Stimulated activated CD8-positive, alpha-beta memory T cell treated with anti-CD3 and anti-CD28 coated beads, Interleukin-15, amount 100 ng/mL, for 48 hours (primary cell): Measurements from ENCODE around the gene PARD3.

Experiments used
- DNase-seq, 2 donors: peaks; one replicate each; pipeline ENCODE4 v3.0.0-alpha.2; 2020; ENCODE audit warnings: low read depth in 2 of 2

PARD3 gene

GRCh38 chr10:34690383-34691049, 124.6 kb downstream of the PARD3 start:
- DNase-seq, result no peak

DNA sequence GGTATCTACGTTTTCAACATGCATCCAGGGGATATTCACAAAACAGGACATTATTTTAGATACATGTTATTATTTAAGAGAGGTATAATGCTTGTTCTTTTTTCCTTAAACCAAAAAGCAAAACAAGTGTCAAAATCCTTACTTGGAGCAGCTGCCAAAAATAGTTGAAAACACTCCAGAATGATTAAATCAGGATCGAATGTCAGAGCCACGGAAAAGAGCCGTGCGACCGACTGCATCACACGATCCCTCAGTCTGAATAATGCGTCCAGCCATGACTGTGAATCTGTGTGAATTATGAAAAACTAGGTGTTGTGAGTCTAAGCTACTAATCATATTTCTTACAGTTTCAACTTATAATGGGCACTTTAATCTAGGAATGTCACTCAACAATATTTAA, 126.0 kb downstream of the PARD3 start:
- DNase-seq, result no peak

- DNase-seq, result no peak
Measured at GRCh38 chr10:34687434-34688210, 127.5 kb downstream of the PARD3 start.

DNA sequence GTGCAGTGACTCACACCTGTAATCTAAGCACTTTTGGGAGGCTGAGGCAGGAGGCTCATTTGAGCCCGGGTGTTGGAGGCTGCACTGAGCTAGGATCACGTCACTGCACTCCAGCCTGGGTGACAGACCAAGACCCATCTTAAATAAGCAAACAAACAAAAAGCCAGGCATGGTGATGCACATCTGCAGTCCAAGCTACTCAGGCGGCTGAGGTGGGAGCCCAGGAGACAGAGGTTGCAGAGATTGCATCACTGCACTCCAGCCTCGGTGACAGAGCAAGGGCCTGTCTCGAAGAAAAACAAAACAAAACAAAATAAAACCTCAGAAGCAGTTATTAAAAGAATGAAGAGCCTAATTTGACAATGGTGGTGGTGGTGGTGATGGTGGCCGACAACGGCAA, 132.5 kb downstream of the PARD3 start:
- DNase-seq, result no peak

- DNase-seq, result no peak
Measured at GRCh38 chr10:34681933-34682332, 133.2 kb downstream of the PARD3 start.

GRCh38 chr10:34679177-34679576, 135.9 kb downstream of the PARD3 start:
- no peak for DNase-seq

- no peak for DNase-seq
Measured at GRCh38 chr10:34677591-34677990, 137.5 kb downstream of the PARD3 start.

GRCh38 chr10:34677132-34677531, 138.0 kb downstream of the PARD3 start:
- no peak for DNase-seq

DNA sequence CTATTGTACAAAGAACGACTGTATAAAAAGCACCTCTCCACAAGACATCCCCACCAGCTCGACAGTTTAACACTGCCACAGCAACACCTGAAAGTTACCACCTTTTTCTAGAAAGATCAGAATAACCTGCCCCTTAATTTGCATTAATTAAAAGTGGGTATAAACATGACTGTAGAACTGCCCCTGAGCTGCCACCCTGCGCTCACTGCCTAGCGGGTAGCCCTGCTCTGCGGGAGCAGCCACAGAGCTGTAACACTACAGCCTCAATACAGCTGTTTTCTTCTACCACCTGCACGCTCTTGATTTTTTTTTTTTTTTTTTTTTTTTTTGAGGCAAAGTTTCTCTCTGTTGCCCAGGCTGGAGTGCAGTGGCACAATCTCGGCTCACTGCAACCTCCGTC, 140.9 kb downstream of the PARD3 start:
- DNase-seq, result no peak

DNA sequence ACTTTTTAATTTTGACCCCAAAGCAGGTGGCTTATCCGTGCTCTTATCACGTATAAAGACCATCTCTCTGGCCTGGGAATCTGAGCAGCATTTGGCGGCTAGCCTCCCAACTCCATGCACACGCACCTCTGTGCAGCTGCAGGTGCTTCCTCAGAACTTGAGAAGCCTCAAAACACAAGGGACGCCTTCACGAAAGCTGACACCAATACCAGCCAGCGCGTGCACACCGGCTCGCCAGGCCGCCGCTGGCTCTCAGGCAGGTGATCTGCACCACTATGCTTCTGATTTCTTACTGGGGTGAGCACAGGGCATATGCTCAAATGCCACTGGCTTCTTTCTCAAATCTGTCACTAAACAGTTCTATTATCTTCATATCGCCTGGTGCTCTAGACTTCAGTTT, 145.0 kb downstream of the PARD3 start:
- no peak for DNase-seq

GRCh38 chr10:34669079-34669478, 146.0 kb downstream of the PARD3 start:
- DNase-seq, result no peak

DNA sequence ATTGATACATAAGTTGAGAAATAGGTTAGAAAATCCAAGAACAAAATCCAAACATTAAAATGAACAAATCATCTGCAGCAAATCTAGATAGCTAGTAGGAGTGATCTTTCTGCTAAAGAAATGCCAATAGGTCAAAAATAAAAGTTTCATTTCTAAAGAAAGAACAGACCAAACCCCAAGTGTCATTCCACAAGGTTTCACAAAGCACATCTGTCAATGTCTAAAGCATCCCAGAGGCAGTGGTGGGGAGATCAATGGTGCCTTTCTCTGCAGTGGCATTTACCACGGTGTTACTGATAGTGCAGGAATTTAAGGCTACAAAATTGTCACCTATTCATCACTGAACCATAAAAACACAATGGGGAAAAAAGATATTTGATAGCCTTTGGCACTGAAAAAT, 147.9 kb downstream of the PARD3 start:
- DNase-seq, result no peak

DNA sequence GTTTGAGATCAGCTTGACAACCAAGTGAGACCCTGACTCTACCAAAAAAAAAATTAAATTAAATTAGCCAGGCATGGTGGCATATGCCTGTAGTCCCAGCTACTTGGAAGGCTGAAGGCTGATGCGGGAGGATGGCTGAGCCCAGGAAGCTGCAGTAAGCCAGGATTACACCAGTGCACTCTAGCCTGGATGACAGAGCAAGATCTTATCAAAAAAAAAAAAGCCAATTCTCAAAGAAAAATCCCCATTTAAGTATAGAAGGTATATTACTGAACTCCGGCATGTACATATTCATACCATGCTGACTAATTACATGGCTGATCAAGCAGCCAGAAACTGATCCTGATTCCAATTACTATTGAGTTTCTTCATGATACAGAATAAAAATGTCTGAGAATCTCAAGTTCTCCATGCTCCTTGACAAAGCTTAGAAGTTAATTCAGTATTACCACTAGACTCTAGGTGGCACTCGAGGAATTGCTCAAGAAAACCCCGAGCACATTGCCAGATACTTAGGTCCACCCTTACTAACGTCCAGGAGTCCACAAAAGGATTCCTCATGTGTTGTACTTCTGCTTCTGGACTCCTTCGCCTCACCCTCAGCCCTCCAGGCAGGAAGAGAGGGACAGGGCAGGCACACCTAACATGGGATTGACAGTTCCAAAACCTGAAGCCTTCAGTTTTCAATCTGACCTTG, 148.9 kb downstream of the PARD3 start:
- no peak for DNase-seq

DNA sequence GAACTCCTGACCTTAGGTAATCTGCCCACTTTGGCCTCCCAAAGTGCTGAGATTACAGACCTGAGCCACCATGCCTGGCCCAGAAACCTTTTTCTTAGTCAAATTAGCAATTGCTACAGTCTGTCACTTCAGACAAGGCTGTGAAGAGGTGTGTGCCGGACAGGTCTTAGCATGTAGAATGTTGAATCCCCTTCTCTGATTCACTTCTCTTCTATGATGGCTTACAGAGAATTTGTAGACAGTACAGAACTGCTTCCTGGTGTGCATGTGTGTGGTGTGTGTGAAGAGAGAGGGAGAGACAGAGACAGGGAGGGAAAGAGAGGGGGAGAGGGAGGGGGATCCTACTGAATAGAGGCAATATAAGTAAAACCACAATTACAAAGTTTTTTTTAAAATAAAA, 150.4 kb downstream of the PARD3 start:
- DNase-seq, result no peak

- DNase-seq, result no peak
Measured at GRCh38 chr10:34661580-34661979, 153.5 kb downstream of the PARD3 start.

DNA sequence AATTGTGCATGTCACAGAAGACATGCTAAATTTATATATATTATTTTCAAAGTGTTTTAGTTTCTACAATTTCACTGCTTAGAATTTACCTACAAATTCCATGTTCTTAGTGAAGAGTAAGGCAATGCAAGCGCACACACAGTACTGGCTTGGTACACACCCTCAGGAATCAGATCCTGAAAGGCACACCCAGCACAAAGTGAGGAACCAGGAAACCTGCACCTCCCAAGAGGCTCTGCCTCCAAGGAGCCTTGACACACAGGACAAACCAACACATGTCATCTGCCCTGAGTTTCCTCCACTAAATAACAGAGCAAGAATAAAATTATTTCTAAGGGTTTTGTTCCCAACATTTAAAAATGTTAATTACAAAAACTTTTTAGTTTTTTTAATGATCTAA, 156.2 kb downstream of the PARD3 start:
- no peak for DNase-seq

DNA sequence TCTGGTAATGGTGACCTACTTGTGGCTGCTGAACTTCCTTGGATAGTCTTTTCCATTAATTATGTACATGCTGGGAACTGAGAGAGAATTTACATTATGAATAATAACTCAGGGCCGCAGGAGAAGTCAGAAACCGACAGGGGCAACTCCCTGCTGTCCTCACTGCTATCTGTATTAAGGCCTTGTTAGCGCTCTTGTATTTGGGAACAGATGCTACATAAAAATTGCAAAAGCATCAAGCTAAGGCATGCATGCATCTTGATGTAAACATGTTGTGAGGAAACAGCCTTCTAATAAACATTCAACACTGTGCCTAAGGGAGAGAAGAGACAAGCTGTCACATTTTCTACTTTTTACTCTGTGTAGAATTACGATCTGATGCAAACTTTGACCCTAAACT, 158.4 kb downstream of the PARD3 start:
- no peak for DNase-seq

GRCh38 chr10:34655286-34656170, 159.6 kb downstream of the PARD3 start:
- no peak for DNase-seq

DNA sequence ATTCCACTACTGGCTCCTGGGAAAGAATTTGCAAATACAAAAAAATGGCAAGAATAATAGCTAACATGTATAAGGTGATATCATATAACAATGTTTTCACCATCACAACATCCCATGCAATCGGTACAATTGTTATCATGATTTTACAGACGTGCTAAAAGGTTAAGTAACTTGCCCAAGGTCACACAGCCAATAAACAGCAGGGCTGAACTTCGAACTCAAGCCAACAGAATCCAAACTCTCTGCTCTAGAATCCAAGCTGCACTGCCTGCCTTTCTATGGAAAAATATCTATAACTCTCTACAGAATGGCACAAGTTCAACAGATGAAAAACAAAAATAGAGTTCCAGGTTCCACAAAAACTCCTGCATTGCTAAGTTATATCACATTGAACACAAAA, 160.9 kb downstream of the PARD3 start:
- DNase-seq, result no peak

DNA sequence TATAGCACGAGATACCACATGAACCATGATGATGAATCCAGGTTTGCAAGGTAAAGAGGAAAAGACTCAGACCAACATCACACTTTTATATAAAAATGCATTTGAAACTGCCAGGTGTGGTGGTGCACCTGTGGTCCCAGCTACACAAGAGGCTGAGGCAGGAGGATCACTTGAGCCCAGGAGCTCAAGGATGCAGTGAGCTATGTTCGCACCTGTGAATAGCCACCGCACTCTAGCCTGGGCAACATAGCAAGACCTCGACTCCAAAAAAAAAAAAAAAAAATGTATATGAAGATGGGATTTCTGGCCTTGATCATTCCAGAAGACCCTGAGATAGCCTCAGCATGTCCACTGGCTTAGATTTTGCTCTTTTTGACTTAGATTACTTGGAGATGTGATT, 161.6 kb downstream of the PARD3 start:
- DNase-seq, result no peak

- DNase-seq, result no peak
Measured at GRCh38 chr10:34651416-34652195, 163.5 kb downstream of the PARD3 start.
